GM10266 (cell line): ENCODE measurements around the gene YARS2.
"Not testable (repeated sequence)": the region's sequence is repeated elsewhere in the genome, so short reads cannot be mapped to it uniquely, and the experiment has no call there.

Source experiments
- DNase-seq: peaks from one replicate; pipeline ENCODE4 v3.0.0; 2012; ENCODE audit errors: extremely low spot score
- TF ChIP-seq, protein P1 (sequence below): IDR thresholded peaks from 2 replicates; pipeline ENCODE4 v1.5.1; 2012; ENCODE audit warnings: mild to moderate bottlenecking, low read depth; ENCODE audit not compliant: control insufficient read depth, insufficient read depth; ENCODE audit errors: missing control alignments

Gene YARS2

DNA sequence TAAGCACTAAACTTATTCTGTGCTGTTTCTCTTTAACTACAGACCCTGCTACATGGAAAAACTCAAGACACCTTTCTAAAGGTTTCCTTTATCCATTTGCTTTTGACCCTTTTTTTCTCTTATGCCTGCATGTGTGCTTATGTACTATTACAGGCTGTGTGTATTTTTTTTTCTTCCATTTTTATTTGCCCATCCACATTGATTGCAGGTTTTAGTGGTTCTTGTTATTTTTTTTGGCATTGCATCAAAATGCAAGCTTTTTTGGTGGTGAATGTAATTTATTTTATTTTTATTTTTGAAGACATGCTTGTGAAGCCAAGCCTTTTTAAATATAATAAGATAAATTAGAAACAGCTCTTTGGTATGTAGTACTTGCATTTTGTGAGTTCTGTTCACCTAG, 49.9 kb downstream of the YARS2 start:
- no peak for DNase-seq
- TF ChIP-seq, protein P1, sequence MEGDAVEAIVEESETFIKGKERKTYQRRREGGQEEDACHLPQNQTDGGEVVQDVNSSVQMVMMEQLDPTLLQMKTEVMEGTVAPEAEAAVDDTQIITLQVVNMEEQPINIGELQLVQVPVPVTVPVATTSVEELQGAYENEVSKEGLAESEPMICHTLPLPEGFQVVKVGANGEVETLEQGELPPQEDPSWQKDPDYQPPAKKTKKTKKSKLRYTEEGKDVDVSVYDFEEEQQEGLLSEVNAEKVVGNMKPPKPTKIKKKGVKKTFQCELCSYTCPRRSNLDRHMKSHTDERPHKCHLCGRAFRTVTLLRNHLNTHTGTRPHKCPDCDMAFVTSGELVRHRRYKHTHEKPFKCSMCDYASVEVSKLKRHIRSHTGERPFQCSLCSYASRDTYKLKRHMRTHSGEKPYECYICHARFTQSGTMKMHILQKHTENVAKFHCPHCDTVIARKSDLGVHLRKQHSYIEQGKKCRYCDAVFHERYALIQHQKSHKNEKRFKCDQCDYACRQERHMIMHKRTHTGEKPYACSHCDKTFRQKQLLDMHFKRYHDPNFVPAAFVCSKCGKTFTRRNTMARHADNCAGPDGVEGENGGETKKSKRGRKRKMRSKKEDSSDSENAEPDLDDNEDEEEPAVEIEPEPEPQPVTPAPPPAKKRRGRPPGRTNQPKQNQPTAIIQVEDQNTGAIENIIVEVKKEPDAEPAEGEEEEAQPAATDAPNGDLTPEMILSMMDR, result no peak

DNA sequence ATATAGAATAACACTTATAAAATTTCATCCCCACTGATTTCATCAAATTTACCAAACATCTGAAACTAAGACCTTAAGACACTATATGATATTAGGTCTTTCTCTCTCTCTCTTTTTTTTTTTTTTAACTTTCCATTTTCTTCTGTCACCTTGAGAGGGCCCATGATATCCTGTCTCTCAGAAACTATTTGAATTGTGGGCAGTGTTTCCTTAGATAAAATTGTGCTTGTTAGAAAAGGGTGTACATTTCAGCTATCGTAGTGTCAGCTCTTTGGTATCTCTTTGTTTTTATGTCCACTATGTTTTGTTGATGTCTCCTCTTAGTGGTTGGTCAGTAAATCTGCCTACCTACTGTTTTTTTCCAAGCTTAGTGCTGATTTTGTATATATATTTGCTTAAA, 52.8 kb downstream of the YARS2 start:
- TF ChIP-seq, protein P1, result no peak
- DNase-seq, result no peak

DNA sequence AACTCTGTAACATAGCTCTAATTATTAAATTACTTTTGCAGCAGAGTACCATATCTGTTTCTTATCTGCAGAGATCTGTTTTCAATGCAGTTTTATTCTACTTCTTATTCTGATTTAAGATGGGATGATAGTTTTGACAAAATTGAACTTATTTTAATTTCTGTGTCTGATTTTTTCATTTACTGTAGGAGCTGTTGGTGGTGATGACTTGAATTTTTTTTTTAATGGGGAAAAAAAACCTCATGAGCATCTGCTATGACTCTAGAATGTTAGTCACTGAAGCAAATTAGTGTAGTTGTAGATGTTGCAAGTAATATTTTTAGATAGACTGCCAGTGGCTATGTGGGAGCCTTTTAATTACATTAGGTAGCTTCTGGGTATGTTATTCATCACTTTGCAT, 53.2 kb downstream of the YARS2 start:
- DNase-seq, result no peak
- TF ChIP-seq, protein P1, result no peak

DNA sequence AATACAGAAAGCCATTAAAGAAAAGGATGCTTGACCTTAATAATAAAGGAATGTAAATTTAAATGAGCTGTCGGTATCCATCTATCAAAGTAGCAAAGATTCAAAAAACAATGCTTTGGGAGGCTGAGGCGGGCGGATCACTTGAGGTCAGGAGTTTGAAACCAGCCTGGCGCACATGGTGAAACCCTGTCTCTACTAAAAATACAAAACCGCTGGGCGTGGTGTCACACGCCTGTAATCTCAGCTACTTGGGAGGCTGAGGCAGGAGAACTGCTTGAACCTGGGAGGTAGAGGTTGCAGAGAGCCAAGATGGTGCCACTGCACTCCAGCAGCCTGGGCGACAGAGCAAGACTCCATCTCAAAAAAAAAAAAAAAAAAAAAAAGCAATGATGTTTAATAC, 56.3 kb downstream of the YARS2 start:
- not testable (repeated sequence) for DNase-seq

DNA sequence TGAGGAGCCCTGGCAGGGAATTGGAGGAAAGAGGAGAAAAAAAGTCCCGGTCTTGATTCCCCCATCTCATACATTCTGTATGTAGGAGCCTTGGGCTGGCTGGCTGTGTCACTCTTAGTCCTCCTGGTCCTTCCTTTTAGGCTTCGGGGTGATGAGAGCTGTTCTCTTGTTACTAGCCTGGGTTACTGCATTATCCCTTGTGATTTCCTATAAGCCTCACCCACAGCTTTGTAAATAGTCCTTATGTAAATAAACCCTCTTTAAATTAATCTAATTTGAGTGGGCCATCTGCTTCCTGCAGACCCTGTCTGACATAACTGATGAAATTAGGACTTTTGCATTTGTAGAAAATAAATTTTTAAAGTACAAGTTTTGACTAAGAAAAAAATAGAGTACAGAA, 57.4 kb downstream of the YARS2 start:
- no peak for DNase-seq
- TF ChIP-seq, protein P1, result no peak

DNA sequence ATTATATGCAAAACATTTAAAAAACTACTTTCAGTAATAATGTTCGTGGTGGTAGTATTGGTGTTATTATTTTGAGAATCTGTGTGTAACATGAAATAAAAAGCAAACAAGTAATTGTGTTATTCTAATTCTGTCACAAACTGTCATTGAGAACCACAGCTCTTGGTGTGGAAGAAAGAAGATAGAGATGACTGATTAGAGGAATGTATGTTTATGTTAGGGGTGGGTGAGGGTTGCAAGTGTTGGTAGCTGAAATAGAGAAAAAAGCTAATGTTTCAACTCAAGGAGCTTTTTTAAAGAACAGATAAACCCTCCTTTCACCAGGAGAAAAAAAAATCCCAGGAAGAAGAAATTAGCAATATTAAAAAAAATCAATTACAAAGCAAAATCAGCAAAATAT, 58.3 kb downstream of the YARS2 start:
- no peak for DNase-seq
- TF ChIP-seq, protein P1, result no peak
